22Rv1 (cell line): Measurements from ENCODE around the gene SPATS2L.
A peak's percentile ranks its signal among the peaks of the same experiment; 100 is the strongest.

Source experiments
- H3K27ac ChIP-seq: fragments of 450-650 bp; 2 replicates; pipeline ENCODE4 v1.5.1; 2017
- CTCF ChIP-seq: fragments of 450-650 bp; IDR thresholded peaks from 2 replicates; pipeline ENCODE4 v1.5.1; 2017; ENCODE audit warnings: mild to moderate bottlenecking
- ZFX ChIP-seq: fragments of 450-650 bp; IDR thresholded peaks from 2 replicates; pipeline ENCODE4 v1.6.1; 2017; ENCODE audit warnings: antibody characterized with exemption, borderline replicate concordance

Gene SPATS2L

GRCh38 chr2:200302940-200303727, 3.4 kb upstream of the SPATS2L start:
- H3K27ac ChIP-seq, result no peak overlapping the region
- no peak for TF ChIP-seq CTCF

GRCh38 chr2:200305797-200306195, 697 bp upstream of the SPATS2L start:
- H3K27ac ChIP-seq, result peak overlapping the region; percentile 93
- TF ChIP-seq CTCF (0 out of 2 replicates have a peak, but pooled peaks have one; percentile 4), ZFX (no peak)

- TF ChIP-seq ZFX (no peak), CTCF (no peak; the same call in 1 of the 2 replicates)
- H3K27ac ChIP-seq, result peak overlapping the region; percentile 93
Measured at GRCh38 chr2:200306931-200307723, 634 bp downstream of the SPATS2L start.

- TF ChIP-seq CTCF, result no peak
- no peak for TF ChIP-seq ZFX
- peak overlapping the region; percentile 93 for H3K27ac ChIP-seq
Measured at GRCh38 chr2:200307724-200308545, 1.4 kb downstream of the SPATS2L start.

- H3K27ac ChIP-seq, result no peak overlapping the region
- TF ChIP-seq CTCF (no peak), ZFX (no peak)
Measured at GRCh38 chr2:200308546-200309295, 2.2 kb downstream of the SPATS2L start.

GRCh38 chr2:200309296-200310049, 3.0 kb downstream of the SPATS2L start:
- TF ChIP-seq CTCF (no peak), ZFX (no peak)
- no peak overlapping the region for H3K27ac ChIP-seq
